Hematopoietic multipotent progenitor cell treated with erythropoietin and hydrocortisone succinate and interleukin-3 and kit ligand, for 4 days (in vitro differentiated cells): ENCODE results near the gene TMEM208.
A peak's percentile ranks its signal among the peaks of the same experiment; 100 is the strongest.

ENCODE experiments used
- DNase-seq: peaks from one replicate; pipeline ENCODE4 v3.0.0-alpha.2; 2015

TMEM208 gene

GRCh38 chr16:67191995-67192681 is 34.8 kb upstream of the TMEM208 start, which contains the start of gene E2F4:
E2F4 (plus strand) TSS chr16:67192155; CDS start chr16:67192228, 73 bp downstream.
- DNase-seq, result peak; percentile 97

GRCh38 chr16:67192781-67193361 is 34.1 kb upstream of the TMEM208 start:
- no peak for DNase-seq

GRCh38 chr16:67193536-67193935 is 33.4 kb upstream of the TMEM208 start:
- DNase-seq, result no peak

- DNase-seq, result peak; percentile 68
These were observed 32.7 kb upstream of the TMEM208 start for GRCh38 chr16:67194260-67194659.

- no peak for DNase-seq
These were observed 31.3 kb upstream of the TMEM208 start for GRCh38 chr16:67195676-67196075.

GRCh38 chr16:67196881-67197280 is 30.0 kb upstream of the TMEM208 start:
- DNase-seq, result no peak

- no peak for DNase-seq
These were observed 29.2 kb upstream of the TMEM208 start for GRCh38 chr16:67197704-67198103.

- DNase-seq, result peak; percentile 83
These were observed 28.6 kb upstream of the TMEM208 start for GRCh38 chr16:67198238-67198734.

GRCh38 chr16:67199011-67199807 is 27.7 kb upstream of the TMEM208 start, which contains the start of gene ELMO3:
ELMO3 (plus strand) TSS chr16:67199131; CDS start chr16:67199327, 196 bp downstream.
- no peak for DNase-seq

GRCh38 chr16:67199808-67200198 is 27.1 kb upstream of the TMEM208 start:
- no peak for DNase-seq

GRCh38 chr16:67200491-67200890 is 26.4 kb upstream of the TMEM208 start:
- no peak for DNase-seq

GRCh38 chr16:67201411-67202345 is 25.3 kb upstream of the TMEM208 start:
- DNase-seq, result no peak

GRCh38 chr16:67202426-67202825 is 24.5 kb upstream of the TMEM208 start:
- DNase-seq, result no peak

- no peak for DNase-seq
These were observed 23.9 kb upstream of the TMEM208 start for GRCh38 chr16:67202956-67203493.

- DNase-seq, result no peak
These were observed 22.9 kb upstream of the TMEM208 start for GRCh38 chr16:67204076-67204475.

GRCh38 chr16:67206129-67206837 is 20.6 kb upstream of the TMEM208 start:
- DNase-seq, result no peak

- no peak for DNase-seq
These were observed 20.1 kb upstream of the TMEM208 start for GRCh38 chr16:67206838-67207248.

GRCh38 chr16:67207249-67208091 is 19.5 kb upstream of the TMEM208 start:
- no peak for DNase-seq

- DNase-seq, result no peak
These were observed 18.6 kb upstream of the TMEM208 start for GRCh38 chr16:67208154-67208896.

GRCh38 chr16:67209565-67209964 is 17.4 kb upstream of the TMEM208 start:
- no peak for DNase-seq
